ENCODE results near the gene PPP3CA. TPM values are rescaled to one million over a fixed set of nuclear protein-coding genes. Genes with fewer than 3 reads are reported as not detected.

PPP3CA gene
- total RNA-seq, 4 donors from 2014 or later: 32.7 to 45.1 (median 44.0) TPM

- Histone ChIP-seq H3K27ac (no peak overlapping the region), H3K9me3 (no peaks in the 10 kb centered on the region), H3K27me3 (no peaks in the 10 kb centered on the region), H3K36me3 (no peaks in the 10 kb centered on the region), H3K4me1 (peaks cover 0 to 31% (median 5%) of the 10 kb centered on the region in 4 donors), H3K4me3 (no peak overlapping the region)
- no peak for DNase-seq (ENCODE audit: low spot score in 2 of 2)
- TF ChIP-seq POLR2A (IDR thresholded peaks at IDR 0.05): no peak
- TF ChIP-seq EP300 (IDR thresholded peaks at IDR 0.05): no peak
- TF ChIP-seq CTCF (IDR thresholded peaks at IDR 0.05): no peak
- WGBS, 2 donors: 83 to 93% methylated on average over 1 of the region's 1 CpG
Observed at GRCh38 chr4:101331017-101331416, 16.3 kb downstream of the PPP3CA start.

GRCh38 chr4:101329592-101329991 is 17.7 kb downstream of the PPP3CA start:
- H3K27me3 ChIP-seq: no peaks in the 10 kb centered on the region
- DNase-seq (ENCODE audit: low spot score in 2 of 2): no peak
- no peak overlapping the region for H3K4me3 ChIP-seq
- H3K4me1 ChIP-seq: peaks cover 0 to 35% (median 5%) of the 10 kb centered on the region in 4 donors
- TF ChIP-seq CTCF (IDR thresholded peaks at IDR 0.05) (no peak), POLR2A (IDR thresholded peaks at IDR 0.05) (no peak), EP300 (IDR thresholded peaks at IDR 0.05) (no peak)
- no peaks in the 10 kb centered on the region for H3K36me3 ChIP-seq
- WGBS, 2 donors: 37 to 50% methylated on average over 1 of the region's 1 CpG
- H3K27ac ChIP-seq: no peak overlapping the region
- H3K9me3 ChIP-seq: no peaks in the 10 kb centered on the region

GRCh38 chr4:101328063-101328602 is 19.2 kb downstream of the PPP3CA start:
- H3K27me3 ChIP-seq: no peaks in the 10 kb centered on the region
- TF ChIP-seq CTCF (IDR thresholded peaks at IDR 0.05) (no peak), EP300 (IDR thresholded peaks at IDR 0.05) (no peak), POLR2A (IDR thresholded peaks at IDR 0.05) (no peak)
- WGBS, 2 donors: 71 to 73% methylated on average over 4 of the region's 4 CpGs
- H3K36me3 ChIP-seq: no peaks in the 10 kb centered on the region
- H3K27ac ChIP-seq: no peak overlapping the region
- H3K4me1 ChIP-seq: peaks cover 0 to 35% (median 5%) of the 10 kb centered on the region in 4 donors
- H3K9me3 ChIP-seq: no peaks in the 10 kb centered on the region
- DNase-seq (ENCODE audit: low spot score in 2 of 2): no peak
- no peak overlapping the region for H3K4me3 ChIP-seq

- no peak for TF ChIP-seq POLR2A (IDR thresholded peaks at IDR 0.05)
- TF ChIP-seq EP300 (IDR thresholded peaks at IDR 0.05): no peak
- TF ChIP-seq CTCF (IDR thresholded peaks at IDR 0.05): no peak
- no peak for DNase-seq (ENCODE audit: low spot score in 2 of 2)
- Histone ChIP-seq H3K27me3 (no peaks in the 10 kb centered on the region), H3K4me1 (peaks cover 0 to 45% (median 6%) of the 10 kb centered on the region in 4 donors), H3K27ac (no peak overlapping the region), H3K4me3 (no peak overlapping the region), H3K36me3 (no peaks in the 10 kb centered on the region), H3K9me3 (no peaks in the 10 kb centered on the region)
- 58 to 61% methylated on average over 1 of the region's 1 CpG for WGBS, 2 donors
Observed at GRCh38 chr4:101326576-101326975, 20.8 kb downstream of the PPP3CA start.

- TF ChIP-seq EP300 (IDR thresholded peaks at IDR 0.05): no peak
- TF ChIP-seq CTCF (IDR thresholded peaks at IDR 0.05): no peak
- no peak for TF ChIP-seq POLR2A (IDR thresholded peaks at IDR 0.05)
- Histone ChIP-seq H3K27me3 (no peaks in the 10 kb centered on the region), H3K27ac (no peak overlapping the region), H3K4me1 (peaks cover 0 to 37% (median 3%) of the 10 kb centered on the region in 4 donors), H3K4me3 (no peak overlapping the region), H3K9me3 (no peaks in the 10 kb centered on the region), H3K36me3 (no peaks in the 10 kb centered on the region)
- no peak for DNase-seq (ENCODE audit: low spot score in 2 of 2)
- 95 to 100% methylated on average over 1 of the region's 1 CpG for WGBS, 2 donors
Observed at GRCh38 chr4:101322743-101323142, 24.6 kb downstream of the PPP3CA start.

Data from tibial nerve (tissue), 4 donors.